Activated T-cell treated with anti-CD3 and anti-CD28 coated beads, Interleukin-2, amount 50 U/mL, for 24 hours (primary cell): ENCODE data around the gene RSL1D1.
"Not testable (repeated sequence)": the region's sequence is repeated elsewhere in the genome, so short reads cannot be mapped to it uniquely, and the experiment has no call there.

Experiments
- DNase-seq: peaks from one replicate; pipeline ENCODE4 v3.0.0-alpha.2; 2020
- H3K27ac Mint-ChIP-seq: 2 replicates; pipeline ENCODE4 v1.8.0; 2020; ENCODE audit warnings: mild to moderate bottlenecking, mixed read lengths
- H3K27me3 Mint-ChIP-seq: 2 replicates; pipeline ENCODE4 v1.8.0; 2020; ENCODE audit warnings: mixed read lengths
- H3K36me3 Mint-ChIP-seq: 2 replicates; pipeline ENCODE4 v1.8.0; 2020; ENCODE audit warnings: low read depth, mixed read lengths
- H3K4me1 Mint-ChIP-seq: 2 replicates; pipeline ENCODE4 v1.8.0; 2020; ENCODE audit warnings: low read depth, mixed read lengths
- H3K4me3 Mint-ChIP-seq: 2 replicates; pipeline ENCODE4 v1.8.0; 2020; ENCODE audit warnings: mild to moderate bottlenecking, moderate library complexity, mixed read lengths
- H3K9me3 Mint-ChIP-seq: 2 replicates; pipeline ENCODE4 v1.8.0; 2020; ENCODE audit warnings: mixed read lengths

Gene RSL1D1

GRCh38 chr16:11797957-11798299 lies 53.4 kb downstream of the RSL1D1 start:
- H3K36me3 Mint-ChIP-seq, result peaks cover 46% of the 10 kb centered on the region
- DNase-seq, result no peak
- H3K4me1 Mint-ChIP-seq, result peaks cover 64% of the 10 kb centered on the region
- peak overlapping the region; percentile 84 for H3K4me3 Mint-ChIP-seq
- peak overlapping the region; percentile 97 for H3K27ac Mint-ChIP-seq
- no peaks in the 10 kb centered on the region for H3K9me3 Mint-ChIP-seq
- H3K27me3 Mint-ChIP-seq, result no peaks in the 10 kb centered on the region

GRCh38 chr16:11797166-11797956 lies 54.0 kb downstream of the RSL1D1 start, which contains the start of gene ZC3H7A:
Gene ZC3H7A (minus strand): TSS chr16:11797258. CDS start chr16:11782354, 14,904 bp downstream.
- peak; percentile 94 for DNase-seq
- Mint-ChIP-seq H3K4me1 (peaks cover 70% of the 10 kb centered on the region), H3K27me3 (no peaks in the 10 kb centered on the region), H3K4me3 (peak within 1 kb of the TSS; percentile 89), H3K9me3 (no peaks in the 10 kb centered on the region), H3K27ac (peak within 1 kb of the TSS; percentile 97), H3K36me3 (peaks cover 51% of the 10 kb centered on the region)

GRCh38 chr16:11796227-11797165 lies 54.8 kb downstream of the RSL1D1 start:
- H3K4me3 Mint-ChIP-seq, result peak overlapping the region; percentile 89
- peak; percentile 54 for DNase-seq

GRCh38 chr16:11795887-11796226 lies 55.5 kb downstream of the RSL1D1 start:
- H3K27me3 Mint-ChIP-seq, result no peaks in the 10 kb centered on the region
- peak overlapping the region; percentile 89 for H3K4me3 Mint-ChIP-seq
- H3K4me1 Mint-ChIP-seq, result peaks cover 79% of the 10 kb centered on the region
- DNase-seq, result no peak
- no peaks in the 10 kb centered on the region for H3K9me3 Mint-ChIP-seq
- peaks cover 55% of the 10 kb centered on the region for H3K36me3 Mint-ChIP-seq
- peak overlapping the region; percentile 94 for H3K27ac Mint-ChIP-seq

More at GRCh38 chr16:11796227-11797165, 54.8 kb downstream of the RSL1D1 start:
- Mint-ChIP-seq H3K27ac (peak overlapping the region; percentile 94), H3K9me3 (no peaks in the 10 kb centered on the region), H3K27me3 (no peaks in the 10 kb centered on the region), H3K36me3 (peaks cover 53% of the 10 kb centered on the region), H3K4me1 (peaks cover 76% of the 10 kb centered on the region)

- Mint-ChIP-seq H3K27me3 (no peaks in the 10 kb centered on the region), H3K4me3 (peak overlapping the region; percentile 89), H3K27ac (peak overlapping the region; percentile 94), H3K9me3 (no peaks in the 10 kb centered on the region), H3K36me3 (peaks cover 59% of the 10 kb centered on the region), H3K4me1 (peaks cover 78% of the 10 kb centered on the region)
- DNase-seq, result no peak
Observed at GRCh38 chr16:11794996-11795886, 56.1 kb downstream of the RSL1D1 start.

DNA sequence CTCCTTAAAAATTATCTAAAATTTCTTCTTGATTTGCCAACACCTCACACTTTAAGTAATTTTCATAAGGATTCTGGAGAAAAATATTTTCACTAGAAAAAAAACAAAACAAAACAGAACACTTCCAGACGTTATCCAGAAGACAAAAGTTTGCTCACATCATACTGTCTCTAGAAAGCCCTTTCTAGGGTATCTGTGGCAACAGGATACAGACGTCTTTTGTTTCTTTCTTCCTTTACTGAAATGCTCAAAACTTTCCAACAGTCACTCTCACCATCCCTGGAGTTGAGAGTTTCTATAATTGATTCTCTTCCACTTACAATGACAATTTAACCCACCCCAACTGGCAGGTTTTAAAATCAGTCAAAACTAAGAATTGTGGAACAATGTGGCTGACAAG lies 56.9 kb downstream of the RSL1D1 start:
- Mint-ChIP-seq H3K9me3 (no peaks in the 10 kb centered on the region), H3K27ac (peak overlapping the region; percentile 94), H3K4me3 (peak overlapping the region; percentile 89), H3K27me3 (no peaks in the 10 kb centered on the region), H3K36me3 (peaks cover 64% of the 10 kb centered on the region), H3K4me1 (peaks cover 75% of the 10 kb centered on the region)
- DNase-seq, result no peak

DNA sequence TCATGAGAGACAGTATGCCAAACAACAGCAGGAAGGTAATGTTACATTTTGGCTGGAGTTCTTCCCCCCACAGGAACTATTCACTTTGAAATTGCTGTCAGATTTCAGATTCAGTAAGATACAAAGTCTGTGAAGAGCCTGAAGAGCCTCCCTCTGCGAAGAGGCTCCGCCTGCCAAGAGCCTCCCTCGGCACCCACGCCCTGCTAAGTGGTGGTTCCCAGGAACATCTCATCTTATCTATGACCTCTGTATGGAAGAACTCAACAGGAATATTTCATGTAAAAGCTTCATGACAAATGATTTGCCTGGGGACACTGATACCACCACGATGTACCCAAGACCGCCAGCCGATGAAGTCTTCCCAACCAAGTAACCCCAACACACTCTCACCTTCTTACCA lies 57.5 kb downstream of the RSL1D1 start:
- peaks cover 66% of the 10 kb centered on the region for H3K36me3 Mint-ChIP-seq
- H3K27me3 Mint-ChIP-seq, result no peaks in the 10 kb centered on the region
- H3K4me1 Mint-ChIP-seq, result peaks cover 72% of the 10 kb centered on the region
- no peaks in the 10 kb centered on the region for H3K9me3 Mint-ChIP-seq
- peak overlapping the region; percentile 94 for H3K27ac Mint-ChIP-seq
- DNase-seq, result peak; percentile 29
- peak overlapping the region; percentile 89 for H3K4me3 Mint-ChIP-seq

GRCh38 chr16:11792410-11793241 lies 58.7 kb downstream of the RSL1D1 start:
- H3K4me1 Mint-ChIP-seq, result peaks cover 70% of the 10 kb centered on the region
- DNase-seq, result peak; percentile 31
- H3K27ac Mint-ChIP-seq, result peak overlapping the region; percentile 94
- H3K27me3 Mint-ChIP-seq, result no peaks in the 10 kb centered on the region
- peaks cover 61% of the 10 kb centered on the region for H3K36me3 Mint-ChIP-seq
- peak overlapping the region; percentile 32 for H3K4me3 Mint-ChIP-seq
- no peaks in the 10 kb centered on the region for H3K9me3 Mint-ChIP-seq

GRCh38 chr16:11791144-11791828 lies 60.1 kb downstream of the RSL1D1 start:
- Mint-ChIP-seq H3K4me3 (peak overlapping the region; percentile 0), H3K36me3 (peaks cover 55% of the 10 kb centered on the region), H3K9me3 (no peaks in the 10 kb centered on the region), H3K27me3 (no peaks in the 10 kb centered on the region), H3K4me1 (peaks cover 84% of the 10 kb centered on the region), H3K27ac (peak overlapping the region; percentile 83)
- peak; percentile 16 for DNase-seq

GRCh38 chr16:11788914-11789313 lies 62.4 kb downstream of the RSL1D1 start:
- Mint-ChIP-seq H3K27ac (peak overlapping the region; percentile 80), H3K4me3 (no peak overlapping the region), H3K9me3 (no peaks in the 10 kb centered on the region), H3K36me3 (peaks cover 34% of the 10 kb centered on the region), H3K4me1 (peaks cover 81% of the 10 kb centered on the region), H3K27me3 (no peaks in the 10 kb centered on the region)
- peak; percentile 2 for DNase-seq

DNA sequence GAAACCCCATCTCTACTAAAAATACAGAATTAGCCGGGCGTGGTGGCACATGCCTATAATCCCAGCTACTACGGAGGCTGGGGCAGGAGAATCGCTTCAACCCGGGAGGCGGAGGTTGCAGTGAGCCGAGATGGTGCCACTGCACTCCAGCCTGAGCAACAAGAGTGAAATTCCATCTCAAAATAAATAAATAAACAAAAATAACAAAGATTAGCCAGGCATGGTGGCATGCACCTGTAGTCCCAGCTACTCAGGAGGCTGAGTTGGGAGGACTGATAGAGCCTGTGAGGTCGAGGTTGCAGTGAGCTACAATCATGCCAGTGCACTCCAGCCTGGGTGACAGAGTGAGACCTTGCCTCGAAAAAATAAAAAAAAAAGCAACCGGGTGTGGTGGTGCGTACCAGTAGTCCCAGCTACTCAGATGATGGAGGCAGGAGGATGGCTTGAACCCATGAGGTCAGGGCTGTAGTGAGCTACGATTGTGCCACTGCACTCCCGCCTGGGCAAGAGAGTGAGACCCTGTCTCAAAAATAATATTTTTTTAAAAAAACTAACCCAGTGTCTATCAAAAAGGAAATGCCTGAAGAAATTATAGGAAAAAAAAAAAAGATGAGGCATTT lies 66.3 kb downstream of the RSL1D1 start:
- not testable (repeated sequence) for H3K27me3 Mint-ChIP-seq, H3K4me3 Mint-ChIP-seq, DNase-seq, H3K9me3 Mint-ChIP-seq
- peaks cover 83% of the 10 kb centered on the region for H3K4me1 Mint-ChIP-seq
- H3K36me3 Mint-ChIP-seq, result peaks cover 35% of the 10 kb centered on the region
- peak overlapping the region; percentile 87 for H3K27ac Mint-ChIP-seq

DNA sequence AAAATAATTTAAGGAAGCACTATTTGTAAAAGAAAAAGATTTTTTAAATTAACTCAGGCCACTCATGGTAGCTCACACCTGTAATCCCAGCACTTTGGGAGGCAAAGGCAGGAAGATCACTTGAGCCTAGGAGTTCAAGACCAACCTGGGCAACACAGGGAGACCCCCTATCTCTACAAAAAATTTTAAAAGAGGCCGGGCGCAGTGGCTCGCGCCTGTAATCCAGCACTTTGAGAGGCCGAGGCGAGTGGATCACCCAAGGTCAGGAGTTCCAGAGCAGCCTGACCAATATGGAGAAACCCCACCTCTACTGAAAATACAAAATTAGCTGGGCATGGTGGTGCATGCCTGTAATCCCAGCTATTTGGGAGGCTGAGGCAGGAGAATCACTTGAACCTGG lies 67.0 kb downstream of the RSL1D1 start:
- not testable (repeated sequence) for DNase-seq, H3K9me3 Mint-ChIP-seq, H3K27me3 Mint-ChIP-seq
- Mint-ChIP-seq H3K4me1 (peaks cover 79% of the 10 kb centered on the region), H3K36me3 (peaks cover 37% of the 10 kb centered on the region), H3K4me3 (peak overlapping the region; percentile 28), H3K27ac (peak overlapping the region; percentile 87)

GRCh38 chr16:11784038-11784369 lies 67.3 kb downstream of the RSL1D1 start:
- H3K36me3 Mint-ChIP-seq, result peaks cover 40% of the 10 kb centered on the region
- no peak for DNase-seq
- H3K27me3 Mint-ChIP-seq, result no peaks in the 10 kb centered on the region
- peak overlapping the region; percentile 98 for H3K27ac Mint-ChIP-seq
- no peaks in the 10 kb centered on the region for H3K9me3 Mint-ChIP-seq
- peak overlapping the region; percentile 74 for H3K4me3 Mint-ChIP-seq
- H3K4me1 Mint-ChIP-seq, result peaks cover 78% of the 10 kb centered on the region
